SHP77 (cell line): ENCODE data around the gene PHACTR1.
"Not testable (repeated sequence)": the region's sequence is repeated elsewhere in the genome, so short reads cannot be mapped to it uniquely, and the experiment has no call there.

Experiments used
- DNase-seq, 2 experiments: peaks; one replicate each; lab custom pipeline; 2025; lab: John Stamatoyannopoulos, UW

PHACTR1 gene

DNA sequence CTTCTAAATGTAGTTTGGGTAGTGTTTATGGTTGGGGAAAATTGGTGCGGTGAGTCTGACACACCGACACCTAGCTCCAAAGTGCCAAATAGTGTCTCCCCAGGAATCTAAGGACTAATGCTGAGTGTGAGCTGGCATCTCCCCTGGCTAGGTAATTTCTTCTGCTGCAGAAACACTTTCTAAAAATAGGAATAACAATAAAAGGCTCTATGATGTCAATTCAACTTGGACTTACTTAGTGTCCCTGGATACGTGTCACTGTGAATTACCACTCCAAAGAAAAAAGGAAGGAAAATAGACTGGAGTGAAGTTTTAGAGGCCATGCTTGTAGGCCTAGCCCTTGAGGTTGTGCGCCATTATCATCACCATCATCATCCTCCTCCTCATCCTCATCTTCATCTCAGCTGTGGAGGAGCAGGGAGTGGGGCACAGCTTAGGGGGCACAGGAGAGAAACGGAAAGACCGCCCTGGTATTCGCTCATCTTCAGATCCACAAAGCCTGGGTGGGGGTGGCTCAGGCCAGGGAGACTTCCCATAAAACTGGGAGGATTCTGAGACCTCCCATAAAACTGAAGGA, 522.2 kb downstream of the PHACTR1 start:
- DNase-seq = no peak

DNA sequence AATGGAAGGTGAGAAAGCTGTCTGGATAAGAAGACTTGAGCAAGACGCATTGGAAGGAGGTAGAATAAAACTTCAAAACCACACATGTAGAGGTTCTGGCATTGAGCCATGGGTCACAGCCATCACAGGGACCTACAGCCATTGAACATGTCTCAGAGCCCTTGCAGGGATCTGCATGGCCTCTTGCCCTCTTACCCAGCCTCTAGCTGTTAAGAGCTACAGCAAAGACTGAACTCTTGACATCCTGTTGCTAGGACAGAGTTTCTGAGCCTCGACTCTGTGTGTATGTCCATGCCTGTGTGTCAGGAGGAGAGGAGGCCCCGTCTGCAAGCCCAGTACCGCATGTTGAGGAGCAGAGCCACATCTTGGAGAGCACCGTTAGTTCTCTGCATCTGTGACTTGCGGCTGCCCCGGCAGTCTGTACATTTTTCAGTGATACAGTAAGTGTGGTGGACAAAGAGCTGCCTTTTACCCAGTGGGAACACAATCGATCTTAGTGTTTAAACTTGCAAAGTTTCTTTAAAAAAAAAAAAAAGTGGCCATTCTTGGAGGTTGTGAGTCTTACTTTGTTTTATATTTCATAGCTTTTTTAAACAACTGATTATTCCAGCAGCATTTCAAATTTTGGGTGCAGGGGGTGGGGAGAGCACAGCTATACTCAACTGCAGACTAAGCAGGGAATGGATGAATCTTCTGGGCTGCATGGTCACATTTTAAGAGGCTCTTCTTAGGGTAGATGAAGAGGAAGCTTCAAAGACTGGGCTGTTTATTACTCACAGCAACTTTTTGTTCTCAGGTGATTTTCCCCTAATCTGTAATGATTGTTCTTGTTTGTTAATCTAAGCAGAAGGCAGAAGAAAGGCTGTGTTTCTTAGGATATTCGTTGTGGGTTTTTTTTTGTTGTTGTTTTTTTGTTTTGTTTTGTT, 523.2 kb downstream of the PHACTR1 start:
- DNase-seq = no peak

DNA sequence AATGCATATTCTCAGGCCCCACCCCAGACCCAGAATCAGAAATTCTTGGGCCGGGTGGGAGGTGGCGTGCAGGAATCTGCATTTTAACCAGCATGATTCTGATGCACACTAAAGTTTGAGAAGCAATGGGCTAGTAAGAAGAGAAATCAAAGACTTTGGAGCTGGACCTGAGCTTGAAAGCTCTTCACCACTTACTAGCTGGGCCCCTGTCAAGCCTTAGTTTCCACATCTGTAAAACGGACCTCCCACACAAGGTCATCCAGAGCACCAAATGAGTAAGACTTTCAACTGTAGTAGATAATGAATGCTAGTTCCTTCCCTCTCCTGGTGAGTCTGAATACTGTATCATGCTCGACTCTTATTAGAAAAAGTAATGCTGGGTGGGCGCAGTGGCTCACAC, 524.8 kb downstream of the PHACTR1 start:
- DNase-seq = no peak

DNA sequence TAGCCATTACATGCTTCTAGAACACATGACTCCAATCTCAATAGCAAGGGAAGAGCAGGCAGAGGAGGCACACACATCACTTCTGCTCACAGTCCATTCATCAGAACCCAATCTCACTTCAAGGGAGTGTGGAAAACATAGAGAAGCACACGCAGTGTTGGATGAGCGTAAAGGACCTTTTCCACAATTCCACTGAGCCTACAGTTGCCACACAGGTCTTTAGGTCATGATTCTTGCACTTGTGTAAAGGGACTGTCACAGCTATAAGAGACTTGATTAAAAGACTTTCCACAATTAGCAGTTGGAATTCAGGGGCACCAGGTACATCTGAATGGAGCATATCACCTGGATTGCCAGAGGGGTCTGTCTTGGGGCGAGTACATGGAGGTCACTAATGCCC, 525.6 kb downstream of the PHACTR1 start:
- DNase-seq = no peak

DNA sequence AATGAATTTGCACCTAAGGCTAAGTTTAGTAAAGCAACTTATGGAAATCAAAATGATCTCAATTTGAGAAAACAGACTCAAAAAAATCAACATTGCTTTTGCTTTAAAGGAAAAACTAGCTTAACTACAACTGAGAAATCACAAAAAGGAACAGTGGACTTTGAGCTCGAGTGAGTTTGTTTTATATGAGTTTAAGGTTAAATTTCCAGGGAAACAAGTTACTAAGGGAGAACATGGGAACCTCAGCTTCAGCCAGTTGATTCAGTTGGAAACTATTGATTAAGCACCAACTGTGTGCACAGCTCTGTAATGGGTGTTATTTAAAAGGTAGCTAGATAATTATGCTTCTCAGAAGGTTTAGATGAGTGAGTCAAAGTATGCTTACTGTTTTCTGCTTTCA, 526.0 kb downstream of the PHACTR1 start:
- DNase-seq = no peak

DNA sequence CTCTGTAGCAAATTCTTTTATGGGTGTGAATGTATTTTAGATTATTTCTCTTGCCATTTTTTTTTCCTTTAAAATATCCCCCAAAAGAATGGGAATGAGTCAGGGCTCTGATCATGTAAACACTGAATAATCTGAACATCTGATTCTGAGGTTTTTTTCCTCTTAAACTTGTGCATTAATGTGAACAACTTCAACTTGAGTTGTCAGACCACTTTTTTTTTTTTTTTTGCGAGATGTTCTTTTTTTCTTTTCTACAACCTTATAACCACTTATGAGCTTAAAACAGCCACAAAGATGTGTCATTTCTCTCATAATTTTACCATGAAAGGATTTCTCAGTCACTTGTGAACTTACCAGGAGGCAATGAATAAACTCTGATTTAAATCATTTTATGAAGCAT, 526.5 kb downstream of the PHACTR1 start:
- no peak for DNase-seq

DNA sequence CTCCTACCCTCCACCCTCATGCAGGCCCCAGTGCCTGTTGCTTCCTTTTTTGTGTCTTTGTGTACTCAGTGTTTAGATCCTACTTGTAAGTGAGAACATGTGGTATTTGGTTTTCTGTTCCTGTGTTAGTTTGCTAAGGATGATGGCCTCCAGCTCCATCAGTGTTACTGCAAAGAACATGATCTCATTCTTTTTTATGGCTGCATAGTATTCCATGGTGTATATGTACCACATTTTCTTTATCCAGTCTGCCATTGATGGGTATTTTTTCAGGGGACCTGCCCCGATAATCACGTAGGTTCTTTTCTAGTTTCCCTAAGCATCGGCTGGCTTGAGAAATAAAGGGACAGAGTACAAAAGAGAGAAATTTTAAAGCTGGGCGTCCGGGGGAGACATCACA, 527.2 kb downstream of the PHACTR1 start:
- DNase-seq = not testable (repeated sequence)

DNA sequence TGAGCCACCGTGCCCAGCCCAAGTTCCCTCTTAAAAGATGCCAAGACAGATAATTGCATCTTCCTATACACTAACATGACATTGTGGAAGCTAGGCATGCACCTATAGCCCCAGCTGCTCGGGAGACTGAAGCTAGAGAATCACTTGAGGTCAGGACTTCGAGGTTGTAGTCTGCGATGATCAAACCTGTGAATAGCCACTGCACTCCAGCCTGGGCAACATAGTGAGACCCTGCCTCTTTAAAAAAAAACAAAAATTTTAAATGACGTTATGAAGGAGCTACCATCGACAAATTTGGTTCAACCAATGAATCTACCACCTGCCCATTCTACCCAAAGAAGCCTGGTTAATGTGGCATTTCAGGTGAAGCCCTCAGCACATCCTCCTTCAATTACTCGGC, 531.1 kb downstream of the PHACTR1 start:
- DNase-seq = no peak

DNA sequence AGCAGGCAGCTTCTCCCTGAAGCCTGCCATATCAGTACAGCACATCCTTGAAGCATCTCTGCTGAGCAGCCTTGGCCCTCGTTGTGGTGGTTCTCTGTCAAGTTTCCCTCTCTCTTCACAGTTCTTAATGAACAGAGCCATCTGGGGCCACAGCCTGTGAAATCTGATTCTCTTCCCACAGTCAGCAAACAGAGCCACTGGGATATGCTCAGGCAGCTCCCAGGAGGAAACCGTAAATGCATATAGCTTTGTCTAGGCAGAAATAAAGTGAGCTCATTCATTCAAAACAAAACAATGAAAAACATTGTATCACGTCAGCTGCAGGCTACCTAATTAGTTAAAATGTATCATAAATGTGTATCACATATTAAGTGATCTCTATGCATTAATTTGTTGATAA, 531.5 kb downstream of the PHACTR1 start:
- peak; percentile 7 to 18 for DNase-seq

DNA sequence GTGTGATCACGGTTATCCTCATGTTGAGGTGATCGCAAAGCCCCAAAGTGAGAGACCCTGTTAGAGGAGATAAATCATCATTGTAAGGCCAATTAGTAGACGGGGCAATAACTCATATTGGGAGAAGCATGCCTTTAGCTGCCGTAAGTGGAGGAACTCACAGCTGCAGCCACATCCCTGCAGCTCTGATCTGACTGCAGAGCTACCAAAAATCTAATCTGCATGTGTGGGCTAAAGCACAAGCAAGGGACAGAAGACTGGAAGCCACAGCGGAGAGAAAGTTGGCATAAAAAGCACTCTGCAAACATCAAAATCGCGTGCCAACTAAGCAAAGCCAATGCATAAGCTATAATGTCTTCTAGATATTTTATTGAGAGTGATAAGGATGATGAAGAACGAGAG, 532.0 kb downstream of the PHACTR1 start:
- no peak for DNase-seq

DNA sequence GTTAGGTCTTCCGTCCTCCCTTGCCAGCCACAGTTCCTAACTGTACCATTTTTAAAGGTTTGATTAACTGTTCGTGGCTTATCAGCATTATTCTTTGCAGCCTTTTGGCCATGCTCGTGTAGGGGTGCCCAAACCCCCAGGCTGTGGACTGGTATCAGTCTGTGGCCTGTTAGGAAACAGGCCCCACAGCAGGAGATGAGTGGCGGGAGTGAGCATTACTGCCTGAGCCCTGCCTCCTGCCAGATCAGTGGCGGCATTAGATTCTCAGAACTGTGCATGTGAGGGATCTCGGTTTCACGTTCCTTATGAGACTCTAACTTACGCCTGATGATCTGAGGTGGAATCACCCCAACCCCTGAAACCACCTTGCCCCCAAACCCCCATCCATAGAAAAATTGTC, 532.4 kb downstream of the PHACTR1 start:
- DNase-seq = no peak

DNA sequence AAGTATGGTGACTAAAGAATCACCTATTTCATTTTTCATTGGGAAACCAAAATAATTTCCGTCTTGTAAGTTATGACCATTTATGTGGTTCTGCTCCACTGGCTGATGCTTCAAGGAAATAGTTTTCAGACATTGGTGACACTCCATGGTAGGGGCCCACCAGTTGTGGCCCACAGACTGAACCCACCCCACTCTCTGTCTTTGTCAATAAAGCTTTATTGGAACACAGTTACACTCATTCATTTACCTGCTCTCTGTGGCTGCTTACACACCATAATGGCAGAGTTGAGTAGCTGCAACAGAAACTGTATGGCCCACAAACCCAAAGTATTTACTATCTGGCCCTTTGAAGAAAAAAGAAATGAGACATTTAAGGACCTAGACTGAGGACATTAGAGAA, 533.2 kb downstream of the PHACTR1 start:
- no peak for DNase-seq

DNA sequence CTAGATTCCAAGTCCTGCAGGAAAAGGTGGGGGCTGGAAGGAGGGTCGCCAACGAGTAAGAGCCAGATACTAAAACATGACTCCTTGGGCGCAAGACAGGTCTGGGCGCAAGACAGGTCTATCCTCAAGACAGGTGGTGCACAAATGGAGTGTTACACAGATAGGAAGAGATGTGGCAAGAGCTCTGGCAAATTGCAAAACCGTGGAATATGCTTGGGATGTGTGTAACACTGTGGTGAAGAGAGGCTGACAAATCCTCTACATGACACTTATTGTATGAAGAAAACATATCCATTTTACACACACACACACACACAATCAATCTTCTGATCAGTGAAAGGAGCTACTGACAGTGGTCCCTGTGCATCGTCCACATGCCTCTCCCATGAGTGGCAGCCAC, 534.1 kb downstream of the PHACTR1 start:
- no peak for DNase-seq

DNA sequence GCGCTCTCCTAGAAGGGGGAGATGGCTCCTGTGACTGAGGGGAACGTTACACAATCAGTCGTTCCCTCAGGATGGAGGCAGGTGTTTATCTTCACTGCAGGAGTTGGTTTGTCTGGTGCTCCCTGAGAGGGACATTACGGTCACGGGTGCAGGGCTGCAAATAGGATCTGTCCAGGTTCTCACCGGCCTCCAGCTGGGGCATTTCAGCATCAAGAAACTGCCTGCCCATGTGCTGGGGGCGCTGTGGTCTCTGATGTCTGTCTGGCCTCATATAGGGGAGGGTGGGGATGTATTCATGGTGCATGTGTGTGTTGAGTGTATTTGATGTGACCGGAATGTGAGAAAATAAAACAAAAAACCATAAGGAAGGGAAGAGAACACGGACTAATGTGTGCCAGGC, 534.7 kb downstream of the PHACTR1 start:
- DNase-seq = peak in 1 of 2 experiments; percentile 9

DNA sequence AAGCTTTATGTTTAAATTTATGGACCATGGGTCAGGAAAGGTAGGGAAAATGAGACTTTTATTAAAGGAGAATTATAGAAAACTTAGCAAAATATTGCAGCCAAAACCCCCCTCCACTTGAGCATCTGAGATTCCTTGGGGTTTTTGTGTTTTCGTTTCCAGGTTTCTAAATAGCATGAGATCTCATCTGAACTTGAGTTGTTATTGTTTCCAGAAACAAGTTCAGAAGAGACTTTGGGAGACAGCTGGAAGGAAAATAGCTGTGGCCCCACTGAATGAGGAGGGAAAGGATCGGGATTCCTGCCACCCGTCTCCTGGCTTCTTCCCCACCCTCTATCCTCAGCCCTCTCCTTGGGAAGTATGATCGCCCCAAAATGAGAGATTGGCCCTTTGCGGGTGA, 536.2 kb downstream of the PHACTR1 start:
- DNase-seq = no peak

DNA sequence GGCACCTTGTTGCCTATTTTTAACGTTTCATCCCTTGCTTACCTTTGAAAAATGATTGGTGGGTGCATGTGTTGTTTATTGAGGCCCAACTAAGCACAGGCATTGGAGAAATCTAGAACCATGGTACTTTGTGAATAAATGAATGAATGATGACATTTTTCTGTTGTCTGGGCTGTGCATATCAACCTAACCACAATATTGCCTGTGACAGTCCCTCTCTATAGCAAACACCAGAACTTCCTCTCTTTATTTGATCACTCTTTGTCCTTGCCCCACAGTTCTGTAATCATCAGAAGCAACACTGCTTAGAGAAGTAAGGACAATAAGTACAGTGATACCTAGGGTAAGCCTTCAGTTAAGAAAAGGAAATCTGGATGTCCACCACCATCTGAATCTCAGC, 536.7 kb downstream of the PHACTR1 start:
- DNase-seq = no peak

DNA sequence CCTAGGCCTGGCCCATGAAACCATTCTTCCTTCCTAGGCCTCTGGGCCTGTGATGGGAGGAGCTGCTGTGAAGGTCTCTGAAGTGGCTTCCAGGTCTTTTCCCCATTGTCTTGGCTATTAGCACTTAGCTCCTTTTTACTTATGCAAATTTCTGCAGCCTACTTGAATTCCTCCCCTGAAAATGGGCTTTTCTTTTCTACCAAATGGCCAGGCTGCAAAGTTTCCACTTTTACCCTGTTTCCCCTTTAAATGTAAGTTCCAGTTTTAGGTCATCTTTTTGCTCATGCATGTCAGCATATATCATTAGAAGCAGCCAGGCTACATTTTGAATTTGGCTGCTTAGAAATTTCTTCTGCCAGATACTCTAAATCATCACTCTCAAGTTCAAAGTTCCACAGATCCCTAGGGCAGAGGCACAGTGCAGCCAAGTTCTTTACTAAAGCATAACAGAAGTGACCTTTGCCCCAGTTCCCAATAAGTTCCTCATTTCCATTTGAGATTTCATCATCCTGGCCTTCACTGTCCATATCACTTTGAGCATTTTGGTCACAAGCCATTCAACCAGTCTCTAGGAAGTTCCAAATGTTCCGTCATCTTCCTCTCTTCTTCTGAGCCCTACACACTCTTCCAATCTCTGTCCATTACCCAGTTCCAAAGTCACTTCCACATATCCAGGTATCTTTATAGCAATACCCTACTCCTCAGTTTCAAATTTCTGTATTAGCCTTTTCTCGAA, 539.9 kb downstream of the PHACTR1 start:
- no peak for DNase-seq

DNA sequence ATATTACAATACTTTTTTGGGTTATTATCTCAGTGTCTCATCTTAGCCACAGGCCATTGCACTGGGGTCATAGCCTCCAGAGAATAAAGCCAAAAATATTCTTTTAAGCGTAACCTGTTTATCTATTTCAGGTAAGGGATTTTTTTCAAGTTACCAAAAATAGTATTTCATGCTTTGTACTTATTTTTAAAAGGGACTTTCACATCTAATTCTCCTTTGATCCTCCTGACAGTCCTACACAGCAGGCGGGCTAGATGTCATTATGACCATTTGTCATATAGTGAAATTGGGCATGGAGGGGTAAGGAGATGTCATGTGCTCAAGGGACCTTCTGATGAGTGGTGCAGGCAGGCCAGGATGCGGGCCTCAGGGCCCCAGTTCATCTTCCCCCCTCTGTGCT, 542.8 kb downstream of the PHACTR1 start:
- DNase-seq = no peak

DNA sequence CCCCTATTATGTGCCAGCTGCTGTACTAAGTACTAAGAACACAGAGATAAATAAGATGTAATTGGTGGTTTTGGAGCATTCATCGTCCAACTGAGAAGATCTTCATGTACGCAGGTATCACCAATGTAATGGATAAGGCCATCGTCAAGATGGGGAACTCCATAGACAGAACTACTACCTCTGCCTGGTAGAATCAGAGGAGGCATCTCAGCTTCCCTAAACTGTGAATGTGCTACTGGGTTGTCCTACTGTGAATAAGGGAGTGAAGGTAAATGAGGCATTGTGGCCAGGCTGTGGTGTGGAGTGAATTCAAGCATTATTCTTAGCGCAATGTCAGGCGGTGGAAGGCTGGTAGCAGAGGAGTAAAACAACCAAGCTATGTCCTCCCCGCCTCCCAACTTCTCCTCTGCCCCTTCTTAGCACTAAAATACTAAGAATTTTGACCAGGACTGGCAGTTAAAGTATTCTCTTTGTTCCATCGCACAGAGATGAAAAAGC, 543.6 kb downstream of the PHACTR1 start:
- DNase-seq = no peak

DNA sequence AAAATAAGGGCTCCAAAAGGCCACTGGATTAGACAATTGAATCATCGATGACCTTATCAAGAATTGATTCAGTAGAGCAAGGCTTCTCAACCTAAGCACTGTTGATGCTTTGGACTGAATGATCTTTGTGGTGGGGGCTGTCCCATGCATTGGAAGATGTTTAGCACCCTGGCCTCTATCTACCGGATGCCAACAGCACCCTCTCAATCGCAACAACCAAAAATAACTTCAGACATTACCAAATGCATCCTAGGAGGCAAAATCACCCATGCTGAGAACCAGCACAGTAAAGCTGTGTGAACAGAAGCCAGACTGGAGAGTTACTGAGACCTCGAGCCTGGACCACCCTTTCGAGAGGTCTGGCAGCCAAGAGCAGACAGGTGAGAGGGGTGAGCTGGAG, 544.3 kb downstream of the PHACTR1 start:
- no peak for DNase-seq

DNA sequence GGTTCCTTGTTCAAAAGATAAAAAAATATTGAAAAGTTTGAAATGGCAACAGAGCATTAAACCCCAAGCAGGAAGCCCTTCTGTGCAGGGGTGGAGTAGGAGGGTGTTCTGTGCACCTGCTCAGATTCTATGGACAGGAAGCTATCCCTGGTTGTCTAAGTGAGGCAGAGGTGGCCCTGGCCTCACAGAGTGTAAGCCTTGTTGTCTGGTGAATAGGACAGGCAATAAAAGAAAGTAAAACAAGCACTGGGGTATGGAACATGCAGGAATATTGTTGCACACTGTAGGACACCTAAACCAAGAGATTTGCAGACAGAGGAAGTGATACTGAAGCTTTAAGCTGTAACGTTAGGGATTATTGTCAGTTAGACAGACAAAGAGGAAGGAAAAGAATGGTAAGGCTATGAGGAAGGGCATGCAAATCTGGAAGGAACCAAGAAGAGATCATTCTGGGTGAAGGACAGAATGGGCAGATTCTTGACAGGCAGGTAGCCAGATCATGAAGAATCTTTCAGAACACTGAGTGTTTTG, 545.0 kb downstream of the PHACTR1 start:
- no peak for DNase-seq
